K562 (cell line): ENCODE results near the gene DNAI1. TPM values are rescaled to one million over a fixed set of nuclear protein-coding genes. Genes with fewer than 3 reads are reported as not detected.

Source experiments
- ATAC-seq: fragments of 200-7000 bp; cut with Tn5 transposase; 3 replicates; pipeline ENCODE4 v1.9.1; 2020; ENCODE audit warnings: moderate library complexity
- BruUV-seq: library from RNA; stranded (reverse); fragments of 400-500 nt; replicated peaks from 2 replicates; lab custom pipeline; 2021; lab: Mats Ljungman, UMichigan
- CTCF ChIA-PET: fragments of 300-600 bp; formaldehyde crosslinking; extraction: SDS; loops from one replicate; lab custom pipeline; 2021; ENCODE audit warnings: low intra/inter-chr PET ratio; lab: Yijun Ruan, JAX
- POLR2A ChIA-PET: fragments of 300-600, 350-650 bp; sonication (Branson Sonifier 250); formaldehyde crosslinking; extraction: SDS; loops from one replicate; lab custom pipeline; 2021; ENCODE audit warnings: antibody characterized with exemption, inconsistent platforms; lab: Yijun Ruan, JAX
- DNase-seq, 4 experiments: peaks; one replicate each; pipeline versions ENCODE4 v3.0.0 to v3.0.0-alpha.2; 2011 to 2018; ENCODE audit warnings: low spot score in 3 of 4, mixed read lengths in 3 of 4; ENCODE audit errors: extremely low read depth in 1 of 4
- FAIRE-seq: peaks from 2 replicates; lab custom pipeline; 2011; peaks lifted over from hg19 to GRCh38; lab: Jason Lieb, UNC
- H2AFZ ChIP-seq: 2 replicates; pipeline ENCODE4 v1.6.0; 2011; ENCODE audit warnings: low read depth, low read length, control low read depth, inconsistent platforms
- H3K27ac ChIP-seq: fragments of 200-600 bp; 3 replicates; pipeline ENCODE4 v1.8.0; 2011; ENCODE audit warnings: low read depth, mild to moderate bottlenecking, control low read depth, inconsistent platforms, low read length, moderate library complexity, mixed read lengths; ENCODE audit errors: extremely low read depth
- H3K27me3 ChIP-seq, 2 experiments: fragments of 300-600 bp in 1 of 2; 2 replicates in 1 of 2; 3 replicates in 1 of 2; pipeline versions ENCODE4 v1.6.0 to v1.8.0; 2011; ENCODE audit warnings: inconsistent platforms in 2 of 2, low read length in 2 of 2, mild to moderate bottlenecking in 1 of 2, mixed read lengths in 1 of 2, moderate library complexity in 1 of 2; ENCODE audit not compliant: control insufficient read depth in 2 of 2, insufficient read depth in 2 of 2
- H3K36me3 ChIP-seq: fragments of 300-600 bp; 3 replicates; pipeline ENCODE4 v1.8.0; 2011; ENCODE audit warnings: mild to moderate bottlenecking, low read length, inconsistent platforms; ENCODE audit not compliant: control insufficient read depth, insufficient read depth
- H3K4me1 ChIP-seq, 2 experiments: fragments of 200-600 bp in 1 of 2; replicated peaks in 1 of 2; 2 replicates in 1 of 2; 3 replicates in 1 of 2; pipeline versions ENCODE4 v1.5.1 to v1.8.0; 2011; ENCODE audit warnings: inconsistent platforms in 2 of 2, low read length in 2 of 2, mild to moderate bottlenecking in 1 of 2, mixed read lengths in 1 of 2, moderate library complexity in 1 of 2; ENCODE audit not compliant: control insufficient read depth in 2 of 2, insufficient read depth in 2 of 2
- H3K4me2 ChIP-seq: 2 replicates; pipeline ENCODE4 v1.6.1; 2011; ENCODE audit warnings: low read length, control low read depth, inconsistent platforms, mixed read lengths; ENCODE audit not compliant: insufficient read depth
- H3K4me3 ChIP-seq: fragments of 200-600 bp; sonication (generic), shearing (Covaris generic); 2 replicates; pipeline ENCODE4 v1.5.1; 2016; ENCODE audit warnings: control low read depth, inconsistent platforms
- H3K79me2 ChIP-seq: fragments of 200-600 bp; 3 replicates; pipeline ENCODE4 v1.8.0; 2011; ENCODE audit warnings: low read length, inconsistent platforms; ENCODE audit not compliant: control insufficient read depth, insufficient read depth
- H3K9ac ChIP-seq, 2 experiments: 2 replicates each; pipeline versions ENCODE4 v1.6.0 to v1.6.1; 2011; ENCODE audit warnings: low read depth in 2 of 2, low read length in 2 of 2, control low read depth in 1 of 2, inconsistent platforms in 1 of 2, mild to moderate bottlenecking in 1 of 2, mixed read lengths in 1 of 2; ENCODE audit not compliant: insufficient read depth in 1 of 2
- H3K9me1 ChIP-seq: one replicate; pipeline ENCODE4 v1.6.0; 2011; ENCODE audit warnings: inconsistent platforms, mild to moderate bottlenecking, low read length, moderate library complexity; ENCODE audit not compliant: control insufficient read depth, insufficient read depth
- H3K9me3 ChIP-seq: replicated peaks from 2 replicates; pipeline ENCODE4 v1.5.1; 2011; ENCODE audit warnings: low read depth, low read length, inconsistent platforms; ENCODE audit not compliant: control insufficient read depth, insufficient read depth
- H4K20me1 ChIP-seq: replicated peaks from 2 replicates; pipeline ENCODE4 v1.6.1; 2011; ENCODE audit warnings: low read length, inconsistent platforms, mixed read lengths; ENCODE audit not compliant: control insufficient read depth, insufficient read depth
- BACH1 ChIP-seq: fragments of 200-800 bp; sonication (Bioruptor generic); IDR thresholded peaks from 2 replicates; pipeline ENCODE4 v1.6.1; 2016; ENCODE audit warnings: missing genetic modification characterization, missing compliant biosample characterization
- BMI1 ChIP-seq: fragments of 150-350 bp; IDR thresholded peaks from 2 replicates; pipeline ENCODE4 v1.6.1; 2014; ENCODE audit warnings: low read length
- DNMT1 ChIP-seq: fragments of 450-650 bp; IDR thresholded peaks from 2 replicates; pipeline ENCODE4 v1.6.1; 2016; ENCODE audit warnings: antibody characterized with exemption, mild to moderate bottlenecking
- GTF2A2 ChIP-seq: IDR thresholded peaks from 2 replicates; pipeline ENCODE4 v1.6.1; 2016; ENCODE audit warnings: mild to moderate bottlenecking, missing genetic modification characterization, missing compliant biosample characterization
- NCOR1 ChIP-seq: fragments of 450-650 bp; IDR thresholded peaks from 2 replicates; pipeline ENCODE4 v1.6.1; 2016; ENCODE audit warnings: mild to moderate bottlenecking, moderate library complexity
- SMARCB1 ChIP-seq: IDR thresholded peaks from 2 replicates; pipeline ENCODE4 v1.6.1; 2011; ENCODE audit warnings: improper control_type of control experiment, low read depth; ENCODE audit not compliant: insufficient read length
- SRSF9 ChIP-seq: fragments of 200-400 bp; formaldehyde crosslinking; IDR thresholded peaks from 2 replicates; pipeline ENCODE4 v1.6.1; 2017; ENCODE audit warnings: low read depth, low read length, borderline replicate concordance
- ZNF175 ChIP-seq: fragments of 200-800 bp; sonication (Bioruptor generic); IDR thresholded peaks from 2 replicates; pipeline ENCODE4 v1.6.1; 2016; ENCODE audit warnings: low read depth, mild to moderate bottlenecking, missing genetic modification characterization, missing compliant biosample characterization
- ZNF589 ChIP-seq: fragments of 200-800 bp; sonication (Bioruptor generic); IDR thresholded peaks from 2 replicates; pipeline ENCODE4 v1.6.1; 2016; ENCODE audit warnings: low read depth, missing genetic modification characterization, missing compliant biosample characterization
- WGBS: fragments of 100-300 bp; shearing (Covaris generic); methylation state at CpG from one replicate; pipeline ENCODE4 v1.1.6; 2016; ENCODE audit warnings: low coverage, mixed read lengths; ENCODE audit not compliant: insufficient coverage; ENCODE audit errors: missing lambda C conversion rate; 5-methylcytosine and 5-hydroxymethylcytosine counted together
- in situ Hi-C: fragments of 300-500 bp; cut with MboI; formaldehyde crosslinking; loops from 4 replicates; pipeline ENCODE4 v1.15.0; 2018; ENCODE audit warnings: inconsistent platforms, mixed read lengths
- intact Hi-C: fragments of 100-400 bp; cut with micrococcal nuclease; formaldehyde crosslinking; loops from 2 replicates; pipeline ENCODE4 v1.14.2; 2022
- polyA plus RNA-seq, 8 experiments: library from polyadenylated mRNA; depleted of rRNA in 4 of 8; stranded (reverse) in 5 of 8; unstranded in 3 of 8; fragments of >200 nt; fragmentation: Nextera tagmentation in 2 of 8; fragmentation: Illumina TruSeq in 1 of 8; extraction: Ambion mirVana in 2 of 8; extraction: Trizol in 1 of 8; gene quantifications; 2 replicates each; pipeline versions ENCODE4 v1.2.1 to v1.2.3, GENCODE V29; 2011 to 2014; ENCODE audit warnings: inconsistent platforms in 1 of 8, missing spikeins in 1 of 8
- total RNA-seq, 7 experiments: library from RNA; depleted of rRNA in 6 of 7; stranded (reverse); fragments of >200 nt in 6 of 7; fragmentation: Illumina TruSeq in 2 of 7; extraction: Trizol in 2 of 7; gene quantifications; 2 replicates each; pipeline versions ENCODE4 v1.2.1 to v1.2.3, GENCODE V29; 2011 to 2021; ENCODE audit warnings: low replicate concordance in 1 of 7

DNAI1 gene
- total and polyA plus RNA-seq, 9 of the 15 experiments (the other 6 are each of a cell fraction or from before 2014, with no cell fraction given): 0.01 to 0.17 (median 0.04) TPM; not detected in 6

DNA sequence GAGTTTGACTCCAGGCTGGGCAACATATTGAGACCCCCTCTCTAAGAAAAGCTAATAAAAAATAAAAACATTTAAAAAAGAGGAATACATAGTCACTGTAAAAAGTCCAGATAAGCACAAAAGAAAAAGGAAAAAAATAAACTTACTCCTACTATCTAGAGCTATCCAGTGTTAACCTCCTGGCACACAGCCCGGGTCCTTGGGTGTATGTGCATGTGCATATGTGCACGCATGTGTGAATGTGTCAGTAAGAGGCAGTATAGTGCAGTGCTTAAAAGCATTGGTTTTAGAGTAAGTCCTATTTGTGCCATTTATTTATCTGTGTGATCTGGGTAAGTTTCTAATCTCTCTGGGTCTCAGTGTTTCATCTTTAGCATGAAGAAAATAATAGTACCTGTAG is 26.9 kb upstream of the DNAI1 start:
- TF ChIP-seq SRSF9 (no peak), BACH1 (tag) (no peak), ZNF589 (CRISPR knock-in tag) (no peak), ZNF175 (CRISPR knock-in tag) (no peak), BMI1 (no peak), SMARCB1 (no peak), GTF2A2 (tag) (no peak), DNMT1 (no peak), NCOR1 (no peak)
- 5% methylated on average over 2 of the region's 2 CpGs for WGBS
- H4K20me1 ChIP-seq: no peaks in the 10 kb centered on the region; the same call in 1 of the 2 replicates
- H3K4me2 ChIP-seq: no peak overlapping the region
- no peak for FAIRE-seq
- no peaks in the 10 kb centered on the region for H3K79me2 ChIP-seq
- H3K9me1 ChIP-seq: no peaks in the 10 kb centered on the region
- peaks cover 0 to under 1% of the 10 kb centered on the region in 2 experiments; a peak in 1 of 5 replicates for H3K4me1 ChIP-seq
- no peaks in the 10 kb centered on the region for H3K36me3 ChIP-seq
- in situ Hi-C loops (no loop called here), intact Hi-C loops (no loop called here)
- BruUV-seq: no TSS peak
- POLR2A ChIA-PET: interaction anchor here (0.6 kb wide), 1 partner anchor 21 kb away, joined by 3 read pairs; no protein-coding TSS in a partner anchor
- no peak for ATAC-seq
- no peaks in the 10 kb centered on the region for H3K27me3 ChIP-seq
- no peak overlapping the region for H2AFZ ChIP-seq
- DNase-seq: no peak
- H3K9me3 ChIP-seq: no peaks in the 10 kb centered on the region
- no peak overlapping the region for H3K9ac ChIP-seq
- no peak overlapping the region for H3K4me3 ChIP-seq
- CTCF ChIA-PET: no interaction called here
- H3K27ac ChIP-seq: no peak overlapping the region
